ENCODE measurements around the gene MAP4K4. TPM values are rescaled to one million over a fixed set of nuclear protein-coding genes. Genes with fewer than 3 reads are reported as not detected.
A peak's percentile ranks its signal among the peaks of the same experiment; 100 is the strongest.

The MAP4K4 gene
- total RNA-seq, 2 experiments from 2014 or later: 92.8 to 94.0 TPM

GRCh38 chr2:101728865-101729264 lies 31.4 kb downstream of the MAP4K4 start:
- Histone ChIP-seq H3K36me3 (ENCODE audit: insufficient read depth, low read length) (no peaks in the 10 kb centered on the region), H3K27ac (ENCODE audit: low read depth in 1 of 2, low read length in 2 of 2) (no peak overlapping the region), H3K9me3 (ENCODE audit: control insufficient read depth in 1 of 2, insufficient read depth in 1 of 2, low read length in 2 of 2) (no peaks in the 10 kb centered on the region), H3K27me3 (ENCODE audit: control insufficient read depth in 1 of 2, insufficient read depth in 2 of 2, low read length in 2 of 2) (no peaks in the 10 kb centered on the region), H3K4me1 (ENCODE audit: insufficient read depth, low read length) (peaks cover 65% of the 10 kb centered on the region), H3K4me3 (ENCODE audit: low read length) (no peak overlapping the region)
- DNase-seq (no peak), ATAC-seq (ENCODE audit: poor library complexity) (no peak)
- no peaks in the 10 kb centered on the region for H3K9me3 Mint-ChIP-seq
- H3K4me1 Mint-ChIP-seq (ENCODE audit: low read depth): peaks cover 86% of the 10 kb centered on the region
- POLR2A ChIA-PET: interaction anchor here (0.6 to 2.7 kb wide), 9 partner anchors 11 to 379 kb away, joined by 3 to 52 read pairs (median 5); partner anchors contain the start of gene MAP4K4
- intact Hi-C loops (cut with DNase I, micrococcal nuclease): loop anchor here in 1 of 2 experiments (5.0 to 10.0 kb wide), 2 partner anchors 38 to 254 kb away; partner anchors contain the start of gene RFX8
- H3K36me3 Mint-ChIP-seq (ENCODE audit: low read depth): no peaks in the 10 kb centered on the region
- TF ChIP-seq CTCF (IDR thresholded peaks at IDR 0.05): no peak
- H3K4me3 Mint-ChIP-seq: peak overlapping the region; percentile 52
- H3K27ac Mint-ChIP-seq: peak overlapping the region; percentile 86
- CTCF ChIA-PET: no interaction called here
- no peaks in the 10 kb centered on the region for H3K27me3 Mint-ChIP-seq

- Histone ChIP-seq H3K4me3 (ENCODE audit: low read length) (peak overlapping the region; percentile 20), H3K27me3 (ENCODE audit: control insufficient read depth in 1 of 2, insufficient read depth in 2 of 2, low read length in 2 of 2) (no peaks in the 10 kb centered on the region), H3K9me3 (ENCODE audit: control insufficient read depth in 1 of 2, insufficient read depth in 1 of 2, low read length in 2 of 2) (no peaks in the 10 kb centered on the region), H3K27ac (ENCODE audit: low read depth in 1 of 2, low read length in 2 of 2) (peak overlapping the region; percentile 38 to 62), H3K36me3 (ENCODE audit: insufficient read depth, low read length) (no peaks in the 10 kb centered on the region), H3K4me1 (ENCODE audit: insufficient read depth, low read length) (peaks cover 65% of the 10 kb centered on the region)
- intact Hi-C loops (cut with DNase I, micrococcal nuclease): loop anchor here (5.0 to 10.0 kb wide), 3 partner anchors 32 to 255 kb away; partner anchors contain the start of genes MAP4K4 (in 1 of the 2) and RFX8 (in 1 of the 2)
- Mint-ChIP-seq H3K27me3 (no peaks in the 10 kb centered on the region), H3K4me3 (peak overlapping the region; percentile 55), H3K36me3 (ENCODE audit: low read depth) (no peaks in the 10 kb centered on the region), H3K27ac (peak overlapping the region; percentile 86), H3K9me3 (no peaks in the 10 kb centered on the region), H3K4me1 (ENCODE audit: low read depth) (peaks cover 84% of the 10 kb centered on the region)
- DNase-seq (peak in 8 of 14 experiments; percentile 16 to 45 (median 34)), ATAC-seq (ENCODE audit: poor library complexity) (peak; percentile 68)
- CTCF ChIA-PET: no interaction called here
- POLR2A ChIA-PET: interaction anchor here (0.6 to 2.7 kb wide), 14 partner anchors 11 to 380 kb away, joined by 3 to 52 read pairs (median 4); partner anchors contain the start of gene MAP4K4
- TF ChIP-seq CTCF (IDR thresholded peaks at IDR 0.05): no peak
Observed at GRCh38 chr2:101729521-101730190, 32.1 kb downstream of the MAP4K4 start.

GRCh38 chr2:101731221-101732054 lies 33.9 kb downstream of the MAP4K4 start:
- Mint-ChIP-seq H3K27ac (no peak overlapping the region), H3K4me3 (no peak overlapping the region), H3K36me3 (ENCODE audit: low read depth) (no peaks in the 10 kb centered on the region), H3K4me1 (ENCODE audit: low read depth) (peaks cover 84% of the 10 kb centered on the region), H3K9me3 (no peaks in the 10 kb centered on the region), H3K27me3 (no peaks in the 10 kb centered on the region)
- ATAC-seq (ENCODE audit: poor library complexity) (no peak), DNase-seq (no peak)
- ChIA-PET POLR2A (interaction anchor here (1.0 kb wide), 2 partner anchors 13 kb away, joined by 4 read pairs; no protein-coding TSS in a partner anchor), CTCF (no interaction called here)
- Histone ChIP-seq H3K4me1 (ENCODE audit: insufficient read depth, low read length) (peaks cover 72% of the 10 kb centered on the region), H3K27ac (ENCODE audit: low read depth in 1 of 2, low read length in 2 of 2) (no peak overlapping the region), H3K27me3 (ENCODE audit: control insufficient read depth in 1 of 2, insufficient read depth in 2 of 2, low read length in 2 of 2) (no peaks in the 10 kb centered on the region), H3K36me3 (ENCODE audit: insufficient read depth, low read length) (no peaks in the 10 kb centered on the region), H3K9me3 (ENCODE audit: control insufficient read depth in 1 of 2, insufficient read depth in 1 of 2, low read length in 2 of 2) (no peaks in the 10 kb centered on the region), H3K4me3 (ENCODE audit: low read length) (no peak overlapping the region)
- no peak for TF ChIP-seq CTCF (IDR thresholded peaks at IDR 0.05)
- intact Hi-C loops (cut with DNase I, micrococcal nuclease): loop anchor here in 1 of 2 experiments (5.0 kb wide), 1 partner anchor 34 kb away; the partner anchor contains the start of gene MAP4K4

All from CD4-positive, alpha-beta T cell (primary cell).